ENCODE data around the gene C1orf174.

- TF ChIP-seq CTCF (IDR thresholded peaks at IDR 0.05) (no peak), POLR2A (IDR thresholded peaks at IDR 0.05) (no peak)
Observed at GRCh38 chr1:3914911-3915310, 14.8 kb upstream of the C1orf174 start.
